ENCODE data around the gene AGPAT2.

AGPAT2 gene

GRCh38 chr9:136672431-136673087 lies 14.7 kb downstream of the AGPAT2 start:
- FAIRE-seq, result no peak

DNA sequence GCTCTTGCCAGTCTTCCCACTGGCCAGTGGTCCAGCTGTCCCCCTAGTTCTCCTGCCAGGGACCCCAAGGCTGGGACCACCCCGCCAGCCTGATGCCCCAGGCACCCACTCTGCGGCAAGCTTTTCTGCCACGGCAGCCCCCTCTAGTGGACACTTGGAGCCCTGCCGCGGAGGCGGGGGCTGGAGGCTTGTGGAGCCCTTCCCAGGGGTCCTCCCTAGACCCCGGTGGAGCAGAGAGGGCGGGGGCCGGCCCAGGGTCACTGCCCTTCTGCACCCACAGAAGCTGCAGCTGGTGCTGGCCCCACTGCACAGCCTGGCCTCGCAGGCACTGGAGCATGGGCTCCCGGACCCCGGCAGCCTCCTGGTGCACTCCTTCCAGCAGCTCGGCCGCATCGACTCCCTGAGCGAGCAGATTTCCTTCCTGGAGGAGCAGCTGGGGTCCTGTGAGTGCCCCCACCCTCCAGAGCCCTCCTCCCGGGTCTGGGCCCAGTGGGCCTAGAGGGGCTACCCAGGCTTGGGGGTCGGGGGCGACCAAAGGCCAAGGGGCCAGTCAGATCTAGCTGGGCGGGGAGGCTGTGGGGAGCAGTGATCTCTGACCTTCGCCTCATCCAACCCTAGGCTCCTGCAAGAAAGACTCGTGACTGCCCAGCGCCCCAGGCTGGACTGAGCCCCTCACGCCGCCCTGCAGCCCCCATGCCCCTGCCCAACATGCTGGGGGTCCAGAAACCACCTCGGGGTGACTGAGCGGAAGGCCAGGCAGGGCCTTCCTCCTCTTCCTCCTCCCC lies 15.4 kb downstream of the AGPAT2 start:
- no peak for FAIRE-seq

GRCh38 chr9:136671254-136671614 lies 16.0 kb downstream of the AGPAT2 start:
- FAIRE-seq, result no peak

- no peak for FAIRE-seq
Observed at GRCh38 chr9:136670576-136671253, 16.5 kb downstream of the AGPAT2 start.

- FAIRE-seq, result no peak
Observed at GRCh38 chr9:136669791-136670464, 17.3 kb downstream of the AGPAT2 start.

GRCh38 chr9:136668983-136669790 lies 18.1 kb downstream of the AGPAT2 start:
- FAIRE-seq, result no peak

DNA sequence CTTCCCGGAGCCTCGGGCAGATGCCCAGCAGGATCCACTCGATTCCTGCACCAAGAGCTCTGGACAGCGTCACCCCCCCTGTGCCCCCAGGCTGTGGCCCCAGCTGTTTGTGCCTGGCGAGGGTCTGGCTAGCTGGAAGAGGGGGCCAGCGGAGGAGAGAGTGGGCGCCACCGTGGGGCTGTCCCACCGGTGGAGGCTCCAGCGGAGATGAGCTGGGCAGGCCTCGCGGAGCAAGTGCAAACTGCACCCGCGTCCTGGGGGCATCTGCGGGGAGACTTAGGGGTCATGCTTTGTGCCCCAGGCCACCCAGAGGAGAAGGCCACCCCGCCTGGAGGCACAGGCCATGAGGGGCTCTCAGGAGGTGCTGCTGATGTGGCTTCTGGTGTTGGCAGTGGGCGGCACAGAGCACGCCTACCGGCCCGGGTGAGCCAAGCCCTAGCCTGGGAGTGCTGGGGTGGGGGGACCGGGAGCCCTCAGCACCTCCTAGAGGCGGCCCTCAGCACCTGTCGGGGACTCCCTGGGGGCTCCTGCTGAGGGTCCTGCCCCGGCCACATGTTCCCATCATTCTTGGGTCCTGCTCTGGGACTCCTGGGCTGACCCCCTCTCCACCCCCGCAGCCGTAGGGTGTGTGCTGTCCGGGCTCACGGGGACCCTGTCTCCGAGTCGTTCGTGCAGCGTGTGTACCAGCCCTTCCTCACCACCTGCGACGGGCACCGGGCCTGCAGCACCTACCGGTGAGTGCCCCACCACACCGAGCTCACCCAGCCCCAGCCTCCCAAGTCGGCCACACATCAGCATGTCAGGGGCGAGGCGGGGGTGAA lies 19.1 kb downstream of the AGPAT2 start:
- FAIRE-seq, result no peak

DNA sequence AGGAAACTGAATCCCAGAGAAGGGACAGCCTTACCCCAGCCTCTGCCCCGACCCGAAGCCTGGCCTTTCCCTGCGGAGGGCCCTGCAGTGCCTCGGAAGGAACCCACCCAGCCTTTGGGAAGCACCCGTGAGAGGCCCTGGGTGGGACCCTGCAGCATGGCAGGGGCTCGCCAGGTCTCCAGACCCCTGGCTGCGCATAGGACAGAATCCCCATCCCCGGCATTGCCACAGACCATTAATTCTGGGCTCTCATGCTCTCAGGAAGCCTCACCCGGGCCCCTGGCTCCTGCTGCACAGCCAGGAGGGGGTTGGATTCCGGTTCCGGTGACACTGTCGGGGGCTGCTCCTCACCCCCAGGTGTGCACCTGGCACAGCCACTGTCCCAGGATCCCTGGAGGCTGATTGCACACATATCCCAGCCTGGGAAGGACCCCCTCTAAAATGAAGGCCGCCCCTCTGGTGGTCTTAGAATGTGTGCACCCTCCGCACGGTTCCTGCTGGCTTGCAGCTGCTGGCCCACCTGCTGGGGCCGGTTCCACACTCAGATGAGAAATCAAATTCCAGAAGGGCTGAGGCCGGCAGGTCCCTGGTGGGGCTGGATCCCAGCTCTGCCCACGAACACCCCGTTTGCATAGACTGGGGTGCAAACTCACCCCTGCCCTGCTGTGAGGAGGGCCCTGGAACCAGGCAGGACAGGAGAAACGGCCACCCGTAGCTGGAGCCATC lies 19.9 kb downstream of the AGPAT2 start:
- no peak for FAIRE-seq

GRCh38 chr9:136666372-136667213 lies 20.7 kb downstream of the AGPAT2 start:
- FAIRE-seq, result no peak

- no peak for FAIRE-seq
Observed at GRCh38 chr9:136665704-136666371, 21.4 kb downstream of the AGPAT2 start.

- FAIRE-seq, result no peak
Observed at GRCh38 chr9:136665111-136665703, 22.1 kb downstream of the AGPAT2 start.

- FAIRE-seq, result no peak
Observed at GRCh38 chr9:136664000-136664915, 23.0 kb downstream of the AGPAT2 start.

DNA sequence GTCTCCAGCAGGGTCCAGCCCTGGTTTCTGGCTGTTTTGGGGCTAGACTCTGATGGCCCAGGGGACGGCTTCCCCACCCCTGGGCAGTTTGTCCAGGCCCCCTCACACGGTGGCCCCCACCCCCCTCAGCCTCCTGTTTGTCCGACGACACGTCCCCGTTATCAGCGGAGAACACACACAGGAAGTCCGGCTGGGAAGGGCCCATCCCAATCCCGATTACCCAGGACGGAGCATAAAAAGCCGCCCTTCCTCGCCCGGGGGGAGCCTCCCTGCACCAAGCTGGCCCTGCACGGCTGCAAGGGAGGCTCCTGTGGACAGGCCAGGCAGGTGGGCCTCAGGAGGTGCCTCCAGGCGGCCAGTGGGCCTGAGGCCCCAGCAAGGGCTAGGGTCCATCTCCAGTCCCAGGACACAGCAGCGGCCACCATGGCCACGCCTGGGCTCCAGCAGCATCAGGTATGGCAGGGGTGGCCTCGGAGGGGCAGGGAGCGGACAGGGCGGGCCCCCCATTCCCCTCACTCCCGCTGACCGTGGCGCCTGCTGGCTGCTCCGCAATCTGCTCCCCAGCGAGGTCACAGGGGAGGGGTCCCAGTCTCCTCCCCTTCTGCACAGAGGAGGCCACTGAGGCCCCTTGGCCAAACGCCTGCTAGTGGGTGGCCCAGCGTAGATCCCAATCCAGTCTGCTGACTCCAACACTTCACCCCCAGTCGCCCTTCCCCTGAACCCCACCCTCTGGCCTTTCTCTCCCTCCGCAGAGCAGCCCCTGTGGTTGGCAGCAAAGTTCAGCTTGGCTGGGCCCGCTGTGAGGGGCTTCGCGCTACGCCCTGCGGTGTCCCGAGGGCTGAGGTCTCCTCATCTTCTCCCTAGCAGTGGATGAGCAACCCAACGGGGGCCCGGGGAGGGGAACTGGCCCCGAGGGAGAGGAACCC lies 24.3 kb downstream of the AGPAT2 start, which contains the start of gene EGFL7:
Gene EGFL7 (plus strand): TSS at position 261 of the 926 bp plus-strand sequence. CDS start 5,367 bp downstream, outside the sequence.
- FAIRE-seq, result no peak

DNA sequence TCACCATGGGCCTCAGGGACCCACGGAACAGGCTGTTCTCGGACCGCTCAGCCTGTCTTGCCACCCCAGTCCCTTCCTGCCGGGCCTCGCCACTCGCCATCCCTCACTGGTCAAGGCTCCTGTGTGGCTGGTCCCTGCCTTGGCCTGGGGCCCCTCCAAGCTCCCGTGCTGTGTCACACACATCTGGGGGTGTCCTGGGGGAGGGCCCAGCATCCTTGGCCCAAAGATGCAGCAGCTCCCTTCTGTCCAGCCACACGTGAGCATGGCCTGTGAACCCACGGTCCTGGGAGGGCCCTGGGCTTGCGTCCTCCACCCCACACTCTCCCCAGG lies 25.0 kb downstream of the AGPAT2 start:
- no peak for FAIRE-seq

- no peak for FAIRE-seq
Observed at GRCh38 chr9:136661641-136662325, 25.5 kb downstream of the AGPAT2 start.

DNA sequence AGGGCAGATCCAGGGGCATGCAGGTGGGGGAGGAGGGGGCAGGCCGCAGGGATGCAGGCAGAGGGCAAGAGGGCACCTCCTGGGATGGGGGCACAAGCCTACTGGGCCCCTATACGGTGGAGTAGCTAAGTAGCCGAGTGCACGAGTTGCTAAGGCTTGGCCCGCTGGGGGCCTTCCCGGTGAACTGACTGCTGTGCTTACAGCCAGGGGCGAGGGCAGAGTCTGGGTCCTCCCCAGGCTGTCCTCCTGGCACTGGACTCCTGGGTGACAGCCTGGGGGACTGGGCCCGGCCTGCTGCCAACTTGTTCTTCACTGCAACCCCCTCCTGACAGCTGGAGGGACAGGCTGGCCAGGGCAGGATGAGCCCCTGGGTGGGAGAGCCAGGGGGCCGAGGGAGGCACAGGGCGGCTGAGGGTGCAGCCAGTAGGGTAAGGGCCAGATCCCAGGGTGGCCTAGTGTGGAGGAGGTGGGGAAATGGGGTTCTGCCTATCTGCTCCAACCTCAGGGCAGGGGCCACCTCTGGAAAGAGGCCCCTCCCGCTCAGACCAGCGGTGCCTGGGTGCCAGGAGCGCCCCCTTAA lies 26.2 kb downstream of the AGPAT2 start:
- FAIRE-seq, result no peak
